PFSK-1 (cell line): Measurements from ENCODE around the gene EAPP.

Source experiments
- POLR2AphosphoS5 ChIP-seq: IDR thresholded peaks from 2 replicates; pipeline ENCODE4 v1.6.1; 2012; ENCODE audit warnings: low read depth, mild to moderate bottlenecking, control low read depth, low read length, moderate library complexity
- SIN3A ChIP-seq: IDR thresholded peaks from 2 replicates; pipeline ENCODE4 v1.6.1; 2012; ENCODE audit warnings: mild to moderate bottlenecking, low read length, moderate library complexity, borderline replicate concordance; ENCODE audit not compliant: insufficient read depth
- TAF1 ChIP-seq: IDR thresholded peaks from 2 replicates; pipeline ENCODE4 v1.6.1; 2012; ENCODE audit warnings: low read length, control low read depth, borderline replicate concordance; ENCODE audit not compliant: insufficient read depth
- TF ChIP-seq, protein P1 (sequence below), 2 experiments: IDR thresholded peaks; 2 replicates each; pipeline versions ENCODE4 v1.6.1 to v1.8.0; 2011 to 2012; ENCODE audit warnings: low read depth in 2 of 2, low read length in 2 of 2, control low read depth in 1 of 2, inconsistent platforms in 1 of 2, mild to moderate bottlenecking in 1 of 2, moderate library complexity in 1 of 2; ENCODE audit not compliant: insufficient read depth in 1 of 2

DNA sequence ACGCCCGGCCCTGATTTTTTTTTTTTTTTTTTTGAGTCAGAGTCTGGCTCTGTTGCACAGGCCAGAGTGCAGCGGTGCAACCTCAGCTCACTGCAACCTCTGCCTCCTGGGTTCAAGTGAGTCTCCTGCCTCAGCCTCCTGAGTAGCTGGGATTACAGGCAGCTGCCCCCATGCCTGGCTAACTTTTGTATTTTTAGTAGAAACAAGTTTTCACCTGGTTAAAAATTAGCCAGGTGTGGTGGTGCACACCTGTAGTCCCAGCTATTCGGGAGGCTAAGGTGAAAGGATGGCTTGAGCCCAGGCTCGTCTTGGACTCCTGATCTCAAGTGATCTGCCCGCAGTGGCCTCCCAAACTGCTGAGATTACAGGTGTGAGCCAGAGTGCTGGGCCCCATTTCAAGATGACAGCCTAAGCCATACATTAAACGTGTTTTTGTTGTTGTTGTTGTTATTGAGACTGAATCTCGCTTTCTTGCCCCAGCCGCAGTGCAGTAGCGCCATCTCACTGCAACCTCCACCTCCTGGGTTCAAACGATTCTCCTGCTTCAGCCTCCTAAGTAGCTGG, 42.7 kb upstream of the EAPP start:
- TF ChIP-seq POLR2AphosphoS5 (no peak), TAF1 (no peak), SIN3A (no peak)
- TF ChIP-seq, protein P1, sequence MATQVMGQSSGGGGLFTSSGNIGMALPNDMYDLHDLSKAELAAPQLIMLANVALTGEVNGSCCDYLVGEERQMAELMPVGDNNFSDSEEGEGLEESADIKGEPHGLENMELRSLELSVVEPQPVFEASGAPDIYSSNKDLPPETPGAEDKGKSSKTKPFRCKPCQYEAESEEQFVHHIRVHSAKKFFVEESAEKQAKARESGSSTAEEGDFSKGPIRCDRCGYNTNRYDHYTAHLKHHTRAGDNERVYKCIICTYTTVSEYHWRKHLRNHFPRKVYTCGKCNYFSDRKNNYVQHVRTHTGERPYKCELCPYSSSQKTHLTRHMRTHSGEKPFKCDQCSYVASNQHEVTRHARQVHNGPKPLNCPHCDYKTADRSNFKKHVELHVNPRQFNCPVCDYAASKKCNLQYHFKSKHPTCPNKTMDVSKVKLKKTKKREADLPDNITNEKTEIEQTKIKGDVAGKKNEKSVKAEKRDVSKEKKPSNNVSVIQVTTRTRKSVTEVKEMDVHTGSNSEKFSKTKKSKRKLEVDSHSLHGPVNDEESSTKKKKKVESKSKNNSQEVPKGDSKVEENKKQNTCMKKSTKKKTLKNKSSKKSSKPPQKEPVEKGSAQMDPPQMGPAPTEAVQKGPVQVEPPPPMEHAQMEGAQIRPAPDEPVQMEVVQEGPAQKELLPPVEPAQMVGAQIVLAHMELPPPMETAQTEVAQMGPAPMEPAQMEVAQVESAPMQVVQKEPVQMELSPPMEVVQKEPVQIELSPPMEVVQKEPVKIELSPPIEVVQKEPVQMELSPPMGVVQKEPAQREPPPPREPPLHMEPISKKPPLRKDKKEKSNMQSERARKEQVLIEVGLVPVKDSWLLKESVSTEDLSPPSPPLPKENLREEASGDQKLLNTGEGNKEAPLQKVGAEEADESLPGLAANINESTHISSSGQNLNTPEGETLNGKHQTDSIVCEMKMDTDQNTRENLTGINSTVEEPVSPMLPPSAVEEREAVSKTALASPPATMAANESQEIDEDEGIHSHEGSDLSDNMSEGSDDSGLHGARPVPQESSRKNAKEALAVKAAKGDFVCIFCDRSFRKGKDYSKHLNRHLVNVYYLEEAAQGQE (IDR thresholded peaks at IDR 0.05; ENCODE audit: insufficient read depth in 1 of 2, low read depth in 2 of 2, low read length in 2 of 2), result no peak
